Stimulated activated naive CD8-positive, alpha-beta T cell treated with anti-CD3 and anti-CD28 coated beads, Interleukin-15, Interleukin-2, amounts not matched to agents 100 ng/mL and 50 ng/mL, for 24 hours (primary cell): ENCODE data around the gene SYNE4.
A peak's percentile ranks its signal among the peaks of the same experiment; 100 is the strongest.

ENCODE experiments used
- H3K27ac Mint-ChIP-seq: one replicate; pipeline ENCODE4 v1.8.0; 2021; ENCODE audit warnings: mild to moderate bottlenecking, mixed read lengths
- H3K27me3 Mint-ChIP-seq: one replicate; pipeline ENCODE4 v1.8.0; 2021; ENCODE audit warnings: mixed read lengths
- H3K36me3 Mint-ChIP-seq: one replicate; pipeline ENCODE4 v1.8.0; 2021; ENCODE audit warnings: low read depth, mixed read lengths
- H3K4me1 Mint-ChIP-seq: one replicate; pipeline ENCODE4 v1.8.0; 2021; ENCODE audit warnings: low read depth, mixed read lengths
- H3K4me3 Mint-ChIP-seq: one replicate; pipeline ENCODE4 v1.8.0; 2021; ENCODE audit warnings: mild to moderate bottlenecking, mixed read lengths
- H3K9me3 Mint-ChIP-seq: one replicate; pipeline ENCODE4 v1.8.0; 2021; ENCODE audit warnings: mixed read lengths

SYNE4 gene

DNA sequence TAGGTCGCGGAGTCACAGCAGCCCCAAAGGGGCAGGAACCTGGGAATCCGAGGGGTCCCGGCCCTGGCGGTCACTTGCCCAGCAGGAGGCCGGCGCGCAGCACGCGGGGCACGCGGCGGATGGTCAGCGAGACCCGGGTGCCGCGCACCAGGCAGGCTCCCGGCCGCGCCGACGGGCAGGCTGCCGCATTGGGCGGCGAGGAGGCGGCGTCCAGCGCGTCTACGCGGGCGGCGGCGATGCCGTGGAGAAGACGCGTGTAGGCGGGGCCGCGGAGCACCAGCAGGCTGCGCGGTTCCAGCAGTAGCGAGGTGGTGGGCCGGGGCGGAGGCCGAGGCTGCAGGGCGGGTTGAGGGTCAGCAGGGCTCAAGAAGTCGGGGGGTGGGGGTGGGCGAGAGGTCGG lies 607 bp upstream of the SYNE4 start:
- Mint-ChIP-seq H3K36me3 (no peaks in the 10 kb centered on the region), H3K9me3 (no peaks in the 10 kb centered on the region), H3K4me3 (no peak overlapping the region), H3K4me1 (peaks cover 26% of the 10 kb centered on the region), H3K27ac (no peak overlapping the region), H3K27me3 (no peaks in the 10 kb centered on the region)

DNA sequence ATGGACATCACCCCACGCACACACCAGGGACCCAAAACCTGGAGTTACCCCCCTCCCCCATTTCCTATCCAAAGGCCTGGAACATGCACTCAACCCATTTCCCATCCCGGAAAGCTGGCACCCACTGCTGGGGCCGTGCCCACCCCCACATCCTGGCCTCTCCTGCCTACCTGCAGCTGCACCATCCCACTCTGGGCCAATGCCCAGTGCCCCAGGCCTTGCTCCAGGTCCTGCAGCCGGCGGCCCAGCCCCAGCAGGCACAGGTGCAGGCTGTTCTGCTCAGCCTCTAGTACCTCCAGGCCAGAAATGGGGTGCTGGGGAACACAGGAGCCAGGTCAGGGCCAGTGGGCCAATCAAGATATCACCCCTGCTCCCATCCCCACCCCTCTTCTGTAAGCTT lies 1.7 kb downstream of the SYNE4 start:
- H3K36me3 Mint-ChIP-seq = no peaks in the 10 kb centered on the region
- no peak overlapping the region for H3K27ac Mint-ChIP-seq
- H3K9me3 Mint-ChIP-seq = no peaks in the 10 kb centered on the region
- H3K4me1 Mint-ChIP-seq = peaks cover 11% of the 10 kb centered on the region
- H3K27me3 Mint-ChIP-seq = no peaks in the 10 kb centered on the region
- H3K4me3 Mint-ChIP-seq = no peak overlapping the region

DNA sequence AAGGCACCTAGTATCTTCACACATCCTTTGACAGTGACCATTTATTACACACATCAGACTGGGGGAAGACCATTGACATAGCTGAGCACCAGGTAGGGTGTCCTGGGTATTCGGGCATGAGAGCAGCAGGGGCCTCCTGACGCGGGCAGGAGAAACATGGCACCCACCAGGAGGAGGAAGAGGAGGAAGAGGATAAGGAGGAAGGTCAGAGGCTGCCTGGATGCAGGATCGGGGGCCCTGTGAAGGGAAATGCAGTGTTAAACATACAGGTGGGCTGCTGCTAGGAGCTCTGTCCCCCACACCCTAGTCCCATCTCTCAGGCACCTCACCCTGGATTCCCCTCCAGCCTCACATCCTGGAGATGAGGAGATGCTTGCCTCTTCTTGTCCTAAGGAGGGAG lies 5.3 kb downstream of the SYNE4 start:
- Mint-ChIP-seq H3K36me3 (peaks cover 10% of the 10 kb centered on the region), H3K4me1 (peaks cover 9% of the 10 kb centered on the region), H3K27me3 (no peaks in the 10 kb centered on the region), H3K9me3 (no peaks in the 10 kb centered on the region), H3K27ac (no peak overlapping the region), H3K4me3 (no peak overlapping the region)

DNA sequence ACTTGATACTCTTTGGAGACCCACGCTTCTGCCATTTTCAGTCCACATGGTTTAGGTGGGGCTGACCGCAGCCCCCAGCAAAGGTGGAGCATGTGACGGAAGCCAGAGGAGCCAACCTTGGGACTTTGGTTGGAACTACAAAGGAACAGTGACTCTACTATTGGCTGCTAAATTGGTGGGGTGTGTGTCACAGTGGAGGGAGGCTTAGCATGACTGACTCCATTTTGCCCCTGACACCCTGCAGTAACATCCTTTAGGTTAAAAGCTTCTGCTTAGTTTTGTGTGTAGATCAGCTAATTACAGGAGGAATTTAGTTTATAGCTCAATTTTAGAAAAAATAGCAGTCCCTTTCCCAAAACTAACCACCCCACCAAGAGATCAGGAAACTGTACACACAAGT lies 7.0 kb downstream of the SYNE4 start:
- peaks cover 22% of the 10 kb centered on the region for H3K36me3 Mint-ChIP-seq
- no peak overlapping the region for H3K4me3 Mint-ChIP-seq
- no peaks in the 10 kb centered on the region for H3K27me3 Mint-ChIP-seq
- no peaks in the 10 kb centered on the region for H3K9me3 Mint-ChIP-seq
- peaks cover 22% of the 10 kb centered on the region for H3K4me1 Mint-ChIP-seq
- H3K27ac Mint-ChIP-seq = no peak overlapping the region

DNA sequence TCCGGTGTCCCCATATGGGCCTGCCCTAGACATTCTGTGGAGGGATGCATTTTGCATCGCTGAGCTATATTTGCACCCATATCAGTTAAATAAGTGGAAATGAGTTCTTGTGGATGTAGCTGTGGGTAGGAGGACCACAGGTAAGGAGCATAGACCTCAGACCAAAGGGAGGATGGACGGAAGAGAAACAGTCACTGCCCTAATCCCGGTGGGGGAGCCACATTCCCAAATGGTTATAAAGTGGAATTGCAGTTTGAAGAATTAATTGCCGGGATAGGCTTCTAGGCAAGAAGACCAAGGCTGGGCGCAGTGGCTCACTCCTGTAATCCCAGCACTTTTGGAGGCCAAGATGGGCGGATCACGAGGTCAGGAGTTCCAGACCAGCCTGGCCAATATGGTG lies 11.8 kb downstream of the SYNE4 start:
- no peaks in the 10 kb centered on the region for H3K27me3 Mint-ChIP-seq
- peak overlapping the region; percentile 92 for H3K4me3 Mint-ChIP-seq
- peaks cover 38% of the 10 kb centered on the region for H3K4me1 Mint-ChIP-seq
- peak overlapping the region; percentile 86 for H3K27ac Mint-ChIP-seq
- peaks cover 26% of the 10 kb centered on the region for H3K36me3 Mint-ChIP-seq
- H3K9me3 Mint-ChIP-seq = no peaks in the 10 kb centered on the region

DNA sequence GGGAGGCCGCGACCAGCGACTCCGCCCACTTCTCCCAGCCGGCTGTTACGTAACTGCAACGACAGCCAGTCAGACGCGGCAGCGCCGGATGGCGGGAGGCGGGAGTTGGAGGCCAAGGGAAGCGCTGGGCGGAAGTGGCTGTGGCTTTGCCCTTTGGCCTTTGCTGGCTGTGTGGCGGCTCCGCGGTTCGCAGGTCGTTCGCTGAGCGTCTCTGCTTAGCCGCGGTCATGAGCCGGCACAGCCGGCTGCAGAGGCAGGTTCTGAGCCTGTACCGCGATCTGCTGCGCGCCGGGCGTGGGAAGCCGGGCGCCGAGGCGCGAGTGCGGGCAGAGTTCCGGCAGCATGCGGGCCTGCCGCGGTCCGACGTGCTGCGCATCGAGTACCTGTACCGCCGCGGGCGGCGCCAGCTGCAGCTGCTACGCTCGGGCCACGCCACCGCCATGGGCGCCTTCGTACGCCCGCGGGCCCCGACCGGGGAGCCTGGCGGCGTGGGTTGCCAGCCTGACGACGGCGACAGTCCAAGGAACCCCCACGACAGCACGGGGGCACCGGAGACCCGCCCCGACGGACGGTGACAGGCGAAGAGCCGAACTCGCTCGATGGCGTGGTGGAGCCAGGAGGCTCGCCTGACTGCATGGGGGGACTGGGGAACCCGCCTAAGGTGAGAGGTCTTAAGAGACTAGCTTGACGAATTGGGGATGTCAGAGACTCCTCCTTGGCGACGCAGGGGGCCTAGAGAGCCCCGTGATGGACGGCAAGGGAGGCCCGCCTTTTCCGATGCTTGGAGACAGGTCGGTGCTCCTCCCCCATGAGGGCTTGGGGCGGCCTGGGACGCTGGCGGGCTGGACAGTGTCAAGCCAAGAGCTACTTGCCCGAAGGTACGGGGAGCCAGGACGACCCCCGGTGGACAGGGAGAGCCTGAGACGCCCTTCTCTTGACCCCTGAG lies 13.3 kb downstream of the SYNE4 start, which contains the start of gene SDHAF1:
TSS of gene SDHAF1 (plus strand) at position 141 of the 946 bp plus-strand sequence. CDS start at position 228, 87 bp downstream.
- peak within 1 kb of the TSS; percentile 92 for H3K4me3 Mint-ChIP-seq
- no peaks in the 10 kb centered on the region for H3K9me3 Mint-ChIP-seq
- peaks cover 33% of the 10 kb centered on the region for H3K4me1 Mint-ChIP-seq
- H3K36me3 Mint-ChIP-seq = peaks cover 17% of the 10 kb centered on the region
- H3K27ac Mint-ChIP-seq = peak within 1 kb of the TSS; percentile 89
- no peaks in the 10 kb centered on the region for H3K27me3 Mint-ChIP-seq

DNA sequence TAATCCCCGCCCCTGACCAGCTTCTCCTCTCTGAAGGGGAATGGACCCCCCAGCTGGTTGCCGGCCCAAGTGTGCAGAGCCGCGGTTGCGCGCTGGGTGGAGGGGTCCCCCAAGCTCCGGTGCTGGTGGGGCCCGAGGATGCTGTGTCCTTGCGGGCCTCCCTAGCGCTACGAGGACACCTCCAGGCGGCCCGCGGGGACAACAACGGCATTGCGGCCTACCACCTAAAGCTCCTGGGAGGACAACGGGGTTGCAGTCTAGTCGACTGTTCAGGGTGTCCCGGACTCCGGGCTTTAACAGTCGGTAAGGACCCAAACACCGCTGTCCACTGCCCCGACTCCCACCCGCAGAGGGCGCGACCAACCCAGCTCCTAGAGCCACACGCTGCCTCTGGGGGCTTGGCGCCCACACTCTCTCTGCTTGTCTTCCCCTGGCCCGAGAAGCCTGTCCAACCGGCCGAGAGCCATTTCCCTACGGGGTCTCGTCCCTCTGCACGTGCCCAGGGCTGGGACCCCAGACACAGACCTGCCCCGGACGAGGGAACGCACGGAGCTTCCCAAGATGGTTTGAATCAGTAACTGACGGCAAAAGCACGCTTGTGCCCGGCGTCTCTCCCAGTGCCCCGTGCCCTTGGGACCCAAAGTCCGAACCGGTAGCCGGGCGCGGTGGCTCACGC lies 14.6 kb downstream of the SYNE4 start:
- Mint-ChIP-seq H3K27me3 (peaks cover under 1% of the 10 kb centered on the region), H3K4me3 (peak overlapping the region; percentile 88), H3K9me3 (no peaks in the 10 kb centered on the region), H3K36me3 (peaks cover 17% of the 10 kb centered on the region), H3K4me1 (peaks cover 30% of the 10 kb centered on the region), H3K27ac (peak overlapping the region; percentile 65)

DNA sequence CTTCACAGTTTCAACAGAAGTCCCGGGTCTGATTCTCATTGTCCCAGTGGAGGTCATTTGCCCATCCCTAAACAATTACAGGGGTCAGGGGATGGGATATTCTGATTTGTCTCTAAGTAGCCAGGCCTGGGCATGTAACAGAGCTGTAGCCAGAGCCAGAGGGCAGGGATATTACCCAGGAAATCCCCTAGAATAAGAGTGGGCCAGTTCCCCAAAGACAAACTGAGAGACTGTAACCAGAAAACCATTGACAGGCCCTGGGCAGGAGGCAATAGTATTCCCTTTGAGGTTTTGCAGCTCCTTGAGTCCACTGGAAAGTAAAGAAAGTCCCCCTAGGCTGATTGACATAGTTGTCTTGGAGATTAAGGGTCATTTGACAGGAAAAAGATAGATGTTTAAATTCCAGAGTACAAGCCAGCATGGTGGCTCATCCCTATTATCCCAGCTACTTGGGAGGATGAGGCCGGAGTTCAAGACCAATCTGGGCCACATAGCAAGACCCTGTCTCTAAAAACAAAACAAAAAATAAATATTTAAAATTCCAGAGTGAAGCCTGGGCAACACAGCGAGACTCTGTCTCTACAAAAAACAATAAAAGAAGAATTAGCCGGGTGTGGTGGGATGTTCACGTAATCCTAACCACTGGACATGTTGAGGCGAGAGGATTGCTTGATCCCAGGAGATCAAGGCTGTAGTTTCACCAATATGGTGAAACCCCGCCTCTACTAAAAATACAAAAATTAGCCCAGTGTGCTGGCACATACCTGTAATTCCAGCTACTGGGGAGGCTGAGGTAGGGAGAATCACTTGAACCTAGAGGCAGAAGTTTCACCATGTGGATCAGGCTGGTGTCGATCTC lies 15.5 kb downstream of the SYNE4 start:
- Mint-ChIP-seq H3K4me3 (no peak overlapping the region), H3K4me1 (peaks cover 30% of the 10 kb centered on the region), H3K36me3 (peaks cover 17% of the 10 kb centered on the region), H3K9me3 (no peaks in the 10 kb centered on the region), H3K27me3 (peaks cover 10% of the 10 kb centered on the region), H3K27ac (no peak overlapping the region)

DNA sequence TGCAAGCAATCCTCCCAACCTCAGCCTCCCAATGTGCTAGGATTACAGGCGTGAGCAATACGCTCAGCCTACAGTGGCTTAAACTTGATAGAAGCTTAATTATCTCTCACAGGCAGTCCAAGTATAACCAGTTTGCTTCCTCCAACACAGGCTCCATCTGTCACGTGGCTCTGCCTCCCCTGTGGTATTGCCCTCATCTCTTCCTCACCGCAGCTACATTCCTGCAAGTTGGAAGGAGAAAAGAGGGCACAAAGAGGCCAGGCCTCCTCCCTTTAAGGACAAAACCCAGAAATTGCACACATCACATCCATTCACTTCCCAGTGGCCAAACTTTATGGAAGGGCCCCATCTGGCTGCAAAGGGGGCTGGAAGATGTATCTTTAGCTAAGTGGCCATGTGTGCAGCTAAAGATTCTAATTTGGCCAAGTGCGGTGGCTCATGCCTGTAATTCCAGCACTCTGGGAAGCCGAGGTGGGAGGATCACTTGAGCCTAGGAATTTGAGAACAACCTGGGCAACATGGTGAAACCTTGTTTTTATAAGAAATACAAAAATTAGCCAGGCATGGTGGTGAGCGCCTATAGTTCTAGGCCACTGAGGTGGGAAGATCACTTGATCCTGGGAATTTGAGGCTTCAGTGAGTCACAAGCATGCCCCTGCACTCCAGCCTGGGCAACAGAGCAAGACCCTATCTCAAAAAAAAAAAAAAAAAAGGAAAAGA lies 16.7 kb downstream of the SYNE4 start:
- peaks cover 9% of the 10 kb centered on the region for H3K36me3 Mint-ChIP-seq
- H3K4me3 Mint-ChIP-seq = no peak overlapping the region
- H3K9me3 Mint-ChIP-seq = no peaks in the 10 kb centered on the region
- no peak overlapping the region for H3K27ac Mint-ChIP-seq
- peaks cover 16% of the 10 kb centered on the region for H3K27me3 Mint-ChIP-seq
- H3K4me1 Mint-ChIP-seq = peaks cover 22% of the 10 kb centered on the region

DNA sequence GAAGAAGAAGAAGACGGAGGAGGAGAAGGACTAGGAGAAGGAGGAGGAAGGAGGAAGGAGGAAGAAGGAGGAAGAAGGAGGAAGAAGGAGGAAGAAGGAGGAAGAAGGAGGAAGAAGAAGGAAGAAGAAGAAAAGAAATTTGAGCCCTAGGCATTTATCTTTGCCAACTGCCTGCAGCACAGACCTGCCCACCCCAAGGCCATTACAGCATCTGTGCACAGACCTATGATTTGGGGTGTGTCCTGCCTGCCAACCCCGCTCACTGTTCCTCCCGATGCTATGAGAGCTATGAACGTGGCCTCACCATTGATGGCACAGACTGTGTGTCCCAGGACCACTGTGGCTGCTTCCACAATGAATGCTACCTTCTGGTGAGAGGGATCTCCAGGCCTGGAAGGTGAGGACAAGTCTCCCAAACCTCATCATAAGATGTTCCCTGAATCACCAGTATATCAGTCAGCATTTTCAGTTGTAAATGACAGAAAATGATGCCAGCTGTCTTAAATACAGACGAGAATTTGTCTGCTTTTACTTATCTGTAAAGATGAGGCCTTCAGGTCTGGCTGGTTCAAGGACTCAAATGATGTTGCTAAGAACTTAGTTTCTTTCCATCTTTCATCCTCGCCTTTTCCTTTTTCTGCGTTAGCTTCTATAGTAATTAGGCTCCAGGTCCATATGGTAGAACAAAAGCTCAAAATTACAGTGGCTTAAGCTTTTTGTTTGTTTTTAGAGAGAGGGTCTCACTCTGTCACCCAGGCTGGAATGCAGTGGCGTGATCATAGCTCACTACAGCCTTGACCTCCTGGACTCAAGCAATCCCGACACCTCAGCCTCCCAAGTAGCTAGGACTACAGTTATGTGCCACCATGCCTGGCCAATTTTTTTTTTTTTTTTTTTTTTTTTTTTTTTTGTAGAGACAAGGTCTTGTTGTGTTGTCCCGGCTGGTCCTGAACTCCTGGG lies 17.6 kb downstream of the SYNE4 start:
- Mint-ChIP-seq H3K9me3 (no peaks in the 10 kb centered on the region), H3K4me1 (peaks cover 20% of the 10 kb centered on the region), H3K4me3 (no peak overlapping the region), H3K27me3 (peaks cover 22% of the 10 kb centered on the region), H3K36me3 (peaks cover under 1% of the 10 kb centered on the region), H3K27ac (no peak overlapping the region)

DNA sequence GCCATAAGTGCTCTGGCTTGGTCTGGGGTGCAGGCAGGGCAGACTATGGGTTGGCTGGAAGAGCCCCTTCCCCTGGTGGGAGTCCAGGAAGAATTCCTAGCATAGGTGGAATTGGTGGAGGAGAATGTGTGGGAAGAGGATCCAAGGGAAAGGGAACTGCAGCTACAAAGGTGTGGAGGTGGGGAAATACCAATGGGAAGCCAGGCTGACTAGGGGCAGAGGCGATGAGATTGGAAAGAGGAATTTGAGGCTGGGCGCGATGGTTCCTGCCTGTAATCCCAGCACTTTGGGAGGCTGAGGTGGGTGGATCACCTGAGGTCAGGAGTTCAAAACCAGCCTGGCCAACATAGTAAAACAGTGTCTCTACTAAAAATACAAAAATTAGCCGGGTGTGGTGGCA lies 18.5 kb downstream of the SYNE4 start:
- H3K4me3 Mint-ChIP-seq = no peak overlapping the region
- peaks cover 15% of the 10 kb centered on the region for H3K4me1 Mint-ChIP-seq
- no peaks in the 10 kb centered on the region for H3K36me3 Mint-ChIP-seq
- peaks cover 31% of the 10 kb centered on the region for H3K27me3 Mint-ChIP-seq
- H3K9me3 Mint-ChIP-seq = no peaks in the 10 kb centered on the region
- no peak overlapping the region for H3K27ac Mint-ChIP-seq

DNA sequence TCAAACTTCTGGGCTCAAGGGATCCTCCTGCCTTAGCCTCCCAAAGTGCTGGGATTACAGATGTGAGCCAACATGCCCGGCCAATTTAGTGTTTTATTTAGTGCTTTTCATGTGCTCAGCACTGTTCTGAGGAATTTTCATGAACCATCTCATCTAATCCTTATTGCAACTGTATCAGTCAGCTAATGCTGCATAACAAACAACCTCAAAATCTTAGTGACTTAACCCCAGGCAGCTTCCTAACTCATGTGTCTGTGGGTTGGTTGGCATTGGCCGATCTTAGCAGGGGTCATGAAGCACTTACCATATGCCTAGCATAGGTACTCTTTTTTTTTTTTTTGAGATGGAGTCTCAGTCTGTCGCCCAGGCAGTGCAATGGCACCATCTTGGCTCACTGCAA lies 19.8 kb downstream of the SYNE4 start:
- H3K9me3 Mint-ChIP-seq = no peaks in the 10 kb centered on the region
- H3K36me3 Mint-ChIP-seq = no peaks in the 10 kb centered on the region
- H3K4me3 Mint-ChIP-seq = no peak overlapping the region
- H3K4me1 Mint-ChIP-seq = peaks cover 8% of the 10 kb centered on the region
- no peak overlapping the region for H3K27ac Mint-ChIP-seq
- peaks cover 33% of the 10 kb centered on the region for H3K27me3 Mint-ChIP-seq

DNA sequence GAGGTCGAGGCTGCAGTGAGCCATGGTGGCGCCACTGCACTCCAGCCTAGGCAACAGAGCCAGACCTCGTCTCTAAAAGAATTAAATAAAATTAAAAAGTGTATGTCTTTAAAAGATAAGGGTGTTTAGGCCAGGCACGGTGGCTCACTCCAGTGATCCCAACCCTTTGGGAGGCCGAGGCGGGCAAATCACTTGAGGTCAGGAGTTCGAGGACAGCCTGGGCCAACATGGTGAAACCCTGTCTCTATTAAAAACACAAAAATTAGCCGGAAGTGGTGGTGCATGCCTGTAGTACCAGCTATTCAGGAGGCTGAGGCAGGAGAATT lies 21.1 kb downstream of the SYNE4 start:
- Mint-ChIP-seq H3K4me1 (peaks cover 8% of the 10 kb centered on the region), H3K36me3 (no peaks in the 10 kb centered on the region), H3K4me3 (no peak overlapping the region), H3K27me3 (peaks cover 33% of the 10 kb centered on the region), H3K27ac (no peak overlapping the region), H3K9me3 (no peaks in the 10 kb centered on the region)
